Neural progenitor cell (in vitro differentiated cells): Measurements from ENCODE around the gene SCAMP3.

Source experiments
- CTCF ChIP-seq: fragments of 200-600 bp; sonication (generic); IDR thresholded peaks from 2 replicates; pipeline ENCODE4 v1.5.1; 2017; ENCODE audit warnings: antibody characterized with exemption, mild to moderate bottlenecking
- EZH2 ChIP-seq: fragments of 200-600 bp; sonication (generic); IDR thresholded peaks from 2 replicates; pipeline ENCODE4 v1.6.1; 2017; ENCODE audit warnings: antibody characterized with exemption, mild to moderate bottlenecking, moderate library complexity

GRCh38 chr1:155295183-155295941 lies 33.2 kb upstream of the SCAMP3 start:
- no peak for TF ChIP-seq CTCF
- TF ChIP-seq EZH2 = peak; percentile 56
